Trophoblast cell (in vitro differentiated cells and primary cell): ENCODE measurements around the gene ZNF701.

Experiments used
- DNase-seq, 2 donors: peaks; one replicate each; pipeline ENCODE4 v3.0.0-alpha.2; 2016
- H2AFZ ChIP-seq: 2 replicates; pipeline ENCODE4 v1.6.1; 2013; ENCODE audit warnings: low read length, moderate library complexity, mild to moderate bottlenecking; ENCODE audit not compliant: insufficient read depth, poor library complexity
- H2AK5ac ChIP-seq: 2 replicates; pipeline ENCODE4 v1.6.1; 2013; ENCODE audit warnings: mild to moderate bottlenecking, low read length
- H2BK120ac ChIP-seq: 2 replicates; pipeline ENCODE4 v1.6.1; 2013; ENCODE audit warnings: low read length, mild to moderate bottlenecking, moderate library complexity; ENCODE audit not compliant: insufficient read depth, poor library complexity
- H2BK12ac ChIP-seq: 2 replicates; pipeline ENCODE4 v1.6.1; 2013; ENCODE audit warnings: mild to moderate bottlenecking, low read length, moderate library complexity
- H2BK5ac ChIP-seq: 2 replicates; pipeline ENCODE4 v1.6.1; 2013; ENCODE audit warnings: low read length, low read depth, moderate library complexity, mild to moderate bottlenecking; ENCODE audit not compliant: poor library complexity
- H3K14ac ChIP-seq: 2 replicates; pipeline ENCODE4 v1.6.1; 2013; ENCODE audit warnings: mild to moderate bottlenecking, low read length
- H3K18ac ChIP-seq: 2 replicates; pipeline ENCODE4 v1.6.1; 2013; ENCODE audit warnings: mild to moderate bottlenecking, low read length
- H3K23ac ChIP-seq: 2 replicates; pipeline ENCODE4 v1.6.1; 2013; ENCODE audit warnings: low read length
- H3K27ac ChIP-seq: 2 replicates; pipeline ENCODE4 v1.5.1; 2013; ENCODE audit warnings: low read depth, mild to moderate bottlenecking, inconsistent platforms, low read length, moderate library complexity
- H3K27me3 ChIP-seq: 2 replicates; pipeline ENCODE4 v1.6.1; 2013; ENCODE audit warnings: inconsistent platforms, mild to moderate bottlenecking, low read length, moderate library complexity; ENCODE audit not compliant: insufficient read depth
- H3K36me3 ChIP-seq, 2 experiments: 1 replicate in 1 of 2; 2 replicates in 1 of 2; pipeline ENCODE4 v1.6.1; 2013; ENCODE audit warnings: low read length in 2 of 2, mild to moderate bottlenecking in 2 of 2, moderate library complexity in 1 of 2; ENCODE audit not compliant: insufficient read depth in 2 of 2, control insufficient read depth in 1 of 2
- H3K4ac ChIP-seq: 2 replicates; pipeline ENCODE4 v1.6.1; 2013; ENCODE audit warnings: low read depth, mild to moderate bottlenecking, low read length, moderate library complexity
- H3K4me1 ChIP-seq, 2 experiments: 1 replicate in 1 of 2; 2 replicates in 1 of 2; pipeline ENCODE4 v1.6.1; 2013; ENCODE audit warnings: low read length in 2 of 2, mild to moderate bottlenecking in 2 of 2, moderate library complexity in 1 of 2; ENCODE audit not compliant: insufficient read depth in 2 of 2, control insufficient read depth in 1 of 2
- H3K4me2 ChIP-seq: 2 replicates; pipeline ENCODE4 v1.6.1; 2013; ENCODE audit warnings: inconsistent platforms, mild to moderate bottlenecking, low read length, moderate library complexity
- H3K4me3 ChIP-seq: 2 replicates; pipeline ENCODE4 v1.5.1; 2013; ENCODE audit warnings: mild to moderate bottlenecking, low read depth, low read length, inconsistent platforms
- H3K79me1 ChIP-seq: one replicate; pipeline ENCODE4 v1.6.1; 2013; ENCODE audit warnings: low read length
- H3K79me2 ChIP-seq: 2 replicates; pipeline ENCODE4 v1.6.1; 2013; ENCODE audit warnings: low read length, mild to moderate bottlenecking; ENCODE audit not compliant: control insufficient read depth, insufficient read depth, poor library complexity
- H3K9ac ChIP-seq: 2 replicates; pipeline ENCODE4 v1.6.1; 2013; ENCODE audit warnings: mild to moderate bottlenecking, low read length
- H3K9me3 ChIP-seq: 2 replicates; pipeline ENCODE4 v1.6.1; 2013; ENCODE audit warnings: low read depth, mild to moderate bottlenecking, control low read depth, inconsistent platforms, low read length; ENCODE audit not compliant: insufficient read depth
- H4K12ac ChIP-seq: 2 replicates; pipeline ENCODE4 v1.6.1; 2013; ENCODE audit warnings: low read depth, mild to moderate bottlenecking, low read length, moderate library complexity
- H4K8ac ChIP-seq: 2 replicates; pipeline ENCODE4 v1.6.1; 2013; ENCODE audit warnings: low read depth, mild to moderate bottlenecking, low read length, moderate library complexity
- H4K91ac ChIP-seq: one replicate; pipeline ENCODE4 v1.6.1; 2013; ENCODE audit warnings: low read depth, mild to moderate bottlenecking, low read length, moderate library complexity
- WGBS: extraction: QIAGEN DNeasy Blood & Tissue Kit; methylation state at CpG from one replicate; pipeline ENCODE4 v1.1.7; 2013; ENCODE audit warnings: missing lambda C conversion rate; ENCODE audit not compliant: insufficient read length, insufficient coverage; ENCODE audit errors: extremely low coverage; 5-methylcytosine and 5-hydroxymethylcytosine counted together

Gene ZNF701

DNA sequence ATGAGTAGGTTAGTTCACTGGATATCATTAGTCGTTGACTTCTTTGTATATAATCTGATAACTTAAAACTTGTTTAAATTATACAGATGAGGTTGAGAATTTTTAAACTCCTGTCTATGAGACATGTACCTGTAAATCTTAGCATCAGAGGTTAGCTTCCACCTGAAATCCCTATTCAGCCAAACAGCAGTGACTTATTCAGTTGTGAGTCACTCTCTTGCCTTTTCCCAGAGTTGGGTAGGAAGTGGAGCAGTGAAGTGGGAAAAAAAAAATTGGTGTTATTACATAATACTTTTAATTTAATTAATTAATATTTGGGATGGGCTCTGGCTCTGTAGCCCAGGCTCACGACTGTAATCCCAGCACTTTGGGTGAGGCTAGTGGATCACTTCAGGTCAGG is 32.9 kb downstream of the ZNF701 start:
- Histone ChIP-seq H3K36me3 (peaks cover 5% of the 10 kb centered on the region in 2 experiments), H4K12ac (no peak overlapping the region), H3K9ac (no peak overlapping the region), H3K9me3 (peaks cover 2% of the 10 kb centered on the region), H2BK120ac (no peak overlapping the region), H3K79me2 (peaks cover 7% of the 10 kb centered on the region), H3K18ac (no peak overlapping the region), H4K8ac (no peak overlapping the region), H3K4ac (no peak overlapping the region), H4K91ac (no peak overlapping the region), H3K4me3 (no peak overlapping the region), H2AFZ (no peak overlapping the region), H2BK12ac (no peak overlapping the region), H3K23ac (no peak overlapping the region), H3K14ac (no peak overlapping the region), H3K27me3 (no peaks in the 10 kb centered on the region), H2BK5ac (no peak overlapping the region), H3K4me1 (peaks cover 10 to 17% of the 10 kb centered on the region in 2 experiments), H3K79me1 (peaks cover 8% of the 10 kb centered on the region), H2AK5ac (no peak overlapping the region), H3K4me2 (no peak overlapping the region), H3K27ac (no peak overlapping the region)
- no peak for DNase-seq
- WGBS = no CpG with 5 or more reads among the region's 2 CpGs

DNA sequence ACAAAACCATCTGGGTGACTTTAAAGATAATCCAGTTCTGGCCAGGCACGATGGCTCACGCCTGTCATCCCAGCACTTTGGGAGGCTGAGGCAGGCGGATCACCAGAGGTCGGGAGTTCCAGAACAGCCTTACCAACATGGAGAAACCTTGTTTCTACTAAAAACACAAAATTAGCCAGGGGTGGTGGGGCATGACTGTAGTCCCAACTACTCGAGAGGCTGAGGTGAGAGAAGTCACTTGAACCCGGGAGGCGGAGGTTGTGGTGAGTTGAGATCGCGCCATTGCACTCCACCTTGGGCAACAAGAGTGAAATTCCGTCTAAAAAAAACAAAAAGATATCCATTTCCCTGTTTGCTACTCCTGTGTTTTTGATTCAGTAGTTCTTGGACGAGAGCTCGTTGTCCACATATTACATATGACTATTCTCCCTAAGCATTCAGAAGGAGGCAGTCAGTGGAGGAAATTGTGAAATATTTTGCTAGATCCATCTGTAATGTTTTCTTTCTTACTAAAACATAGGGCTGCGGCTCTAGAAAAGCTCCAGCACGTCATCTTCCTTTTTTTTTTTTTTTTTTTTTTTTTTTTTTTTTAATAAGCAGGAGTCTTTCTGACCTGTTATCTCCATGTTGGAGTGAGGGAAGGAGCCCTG is 33.6 kb downstream of the ZNF701 start:
- no peak overlapping the region for H3K18ac ChIP-seq
- peaks cover 2% of the 10 kb centered on the region for H3K9me3 ChIP-seq
- no CpG with 5 or more reads among the region's 14 CpGs for whole genome bisulfite sequencing
- peaks cover 8% of the 10 kb centered on the region for H3K79me1 ChIP-seq
- no peak overlapping the region for H2BK120ac ChIP-seq
- H3K9ac ChIP-seq = no peak overlapping the region
- H3K23ac ChIP-seq = no peak overlapping the region
- no peak overlapping the region for H3K14ac ChIP-seq
- no peak overlapping the region for H4K91ac ChIP-seq
- no peak overlapping the region for H3K27ac ChIP-seq
- H4K12ac ChIP-seq = no peak overlapping the region
- no peak overlapping the region for H2AFZ ChIP-seq
- H2BK5ac ChIP-seq = no peak overlapping the region
- no peak overlapping the region for H4K8ac ChIP-seq
- H2BK12ac ChIP-seq = no peak overlapping the region
- H3K4me3 ChIP-seq = no peak overlapping the region
- H3K36me3 ChIP-seq = peaks cover 3 to 5% of the 10 kb centered on the region in 2 experiments
- no peaks in the 10 kb centered on the region for H3K27me3 ChIP-seq
- H2AK5ac ChIP-seq = no peak overlapping the region
- peak overlapping the region; percentile 40 for H3K4ac ChIP-seq
- DNase-seq = peak in 1 of 2 donors; percentile 52
- peaks cover 10 to 15% of the 10 kb centered on the region in 2 experiments for H3K4me1 ChIP-seq
- H3K79me2 ChIP-seq = peaks cover 7% of the 10 kb centered on the region
- H3K4me2 ChIP-seq = no peak overlapping the region

DNA sequence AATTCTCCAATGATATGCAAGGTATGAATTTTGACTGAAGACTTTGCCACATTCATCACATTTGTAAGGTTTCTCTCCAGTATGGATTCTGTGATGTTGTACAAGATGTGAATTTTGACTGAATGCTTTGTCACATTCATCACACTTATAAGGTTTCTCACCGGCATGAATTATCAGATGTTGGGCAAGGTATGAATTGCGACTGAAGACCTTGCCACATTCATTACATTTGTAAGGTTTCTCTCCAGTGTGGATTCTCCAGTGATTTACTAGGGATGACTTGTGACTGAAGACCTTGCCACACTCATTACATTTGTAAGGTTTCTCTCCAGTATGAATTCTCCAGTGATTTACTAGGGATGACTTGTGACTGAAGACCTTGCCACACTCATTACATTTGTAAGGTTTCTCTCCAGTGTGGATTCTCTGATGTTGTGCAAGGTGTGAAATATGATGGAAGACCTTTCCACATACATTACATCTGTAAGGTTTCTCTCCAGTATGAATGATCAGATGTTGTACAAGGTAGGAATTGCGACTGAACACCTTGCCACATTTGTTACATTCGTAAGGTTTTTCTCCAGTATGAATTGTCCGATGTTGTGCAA is 43.3 kb downstream of the ZNF701 start:
- Histone ChIP-seq H2BK120ac (no peak overlapping the region), H3K27ac (no peak overlapping the region), H3K9me3 (peaks cover 3% of the 10 kb centered on the region), H4K8ac (no peak overlapping the region), H3K9ac (no peak overlapping the region), H3K23ac (no peak overlapping the region), H4K91ac (no peak overlapping the region), H2BK5ac (no peak overlapping the region), H3K14ac (no peak overlapping the region), H3K27me3 (no peaks in the 10 kb centered on the region), H3K18ac (no peak overlapping the region), H2AFZ (no peak overlapping the region), H3K79me1 (no peaks in the 10 kb centered on the region), H2AK5ac (no peak overlapping the region), H4K12ac (no peak overlapping the region), H2BK12ac (no peak overlapping the region), H3K4me3 (no peak overlapping the region), H3K4me1 (no peaks in the 10 kb centered on the region), H3K36me3 (peaks cover 26 to 46% of the 10 kb centered on the region in 2 experiments), H3K4ac (no peak overlapping the region), H3K4me2 (no peak overlapping the region), H3K79me2 (no peaks in the 10 kb centered on the region)
- no CpG with 5 or more reads among the region's 5 CpGs for WGBS
- DNase-seq = peak in 1 of 2 donors; percentile 75

DNA sequence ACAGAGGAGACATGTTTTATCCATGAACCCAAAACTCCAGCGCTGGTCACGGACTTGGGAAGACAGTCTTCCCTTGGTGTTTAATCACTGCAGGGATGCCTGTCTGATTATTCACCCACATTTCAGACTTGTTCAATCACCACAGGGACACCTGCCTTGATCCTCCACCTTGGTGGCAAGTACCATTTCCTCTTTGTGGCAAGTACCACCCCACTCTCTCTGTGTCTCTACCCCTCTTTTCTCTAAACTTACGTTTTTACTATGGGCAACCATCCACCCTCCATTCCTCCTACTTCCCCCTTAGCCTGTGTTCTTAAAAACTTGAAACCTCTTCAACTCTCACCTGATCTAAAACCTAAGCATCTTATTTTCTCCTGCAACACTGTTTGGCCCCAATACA is 51.3 kb downstream of the ZNF701 start:
- no peak overlapping the region for H4K91ac ChIP-seq
- H4K8ac ChIP-seq = no peak overlapping the region
- peak; percentile 21 to 25 for DNase-seq
- no peak overlapping the region for H3K27ac ChIP-seq
- H3K18ac ChIP-seq = no peak overlapping the region
- peaks cover 31 to 64% of the 10 kb centered on the region in 2 experiments for H3K36me3 ChIP-seq
- no peak overlapping the region for H2BK120ac ChIP-seq
- no peaks in the 10 kb centered on the region for H3K79me2 ChIP-seq
- peaks cover 3% of the 10 kb centered on the region for H3K9me3 ChIP-seq
- H3K4me1 ChIP-seq = no peaks in the 10 kb centered on the region
- no CpG with 5 or more reads among the region's 3 CpGs for WGBS
- no peak overlapping the region for H3K9ac ChIP-seq
- no peak overlapping the region for H3K23ac ChIP-seq
- H2AK5ac ChIP-seq = no peak overlapping the region
- no peak overlapping the region for H3K4ac ChIP-seq
- H3K27me3 ChIP-seq = no peaks in the 10 kb centered on the region
- no peak overlapping the region for H3K14ac ChIP-seq
- no peak overlapping the region for H3K4me3 ChIP-seq
- no peak overlapping the region for H2AFZ ChIP-seq
- H4K12ac ChIP-seq = no peak overlapping the region
- H2BK12ac ChIP-seq = no peak overlapping the region
- H3K4me2 ChIP-seq = no peak overlapping the region
- no peak overlapping the region for H2BK5ac ChIP-seq
- no peaks in the 10 kb centered on the region for H3K79me1 ChIP-seq
